Thyroid gland (tissue), 4 donors: Measurements from ENCODE around the gene RSRP1.

Source experiments
- POLR2A ChIP-seq, 2 donors: fragments of 450-650 bp; IDR thresholded peaks; one replicate each; pipeline ENCODE4 v1.6.1; 2017; ENCODE audit warnings: antibody characterized with exemption in 2 of 2, mild to moderate bottlenecking in 2 of 2, moderate library complexity in 1 of 2
- TF ChIP-seq, protein P1 (sequence below), 6 experiments: fragments of 200-600 bp in 3 of 6; fragments of 450-650 bp in 3 of 6; sonication (generic) in 3 of 6; IDR thresholded peaks; one replicate each; pipeline ENCODE4 v1.5.1; 2016 to 2019; ENCODE audit warnings: antibody characterized with exemption in 6 of 6, mild to moderate bottlenecking in 2 of 6, inconsistent platforms in 1 of 6, moderate library complexity in 1 of 6

DNA sequence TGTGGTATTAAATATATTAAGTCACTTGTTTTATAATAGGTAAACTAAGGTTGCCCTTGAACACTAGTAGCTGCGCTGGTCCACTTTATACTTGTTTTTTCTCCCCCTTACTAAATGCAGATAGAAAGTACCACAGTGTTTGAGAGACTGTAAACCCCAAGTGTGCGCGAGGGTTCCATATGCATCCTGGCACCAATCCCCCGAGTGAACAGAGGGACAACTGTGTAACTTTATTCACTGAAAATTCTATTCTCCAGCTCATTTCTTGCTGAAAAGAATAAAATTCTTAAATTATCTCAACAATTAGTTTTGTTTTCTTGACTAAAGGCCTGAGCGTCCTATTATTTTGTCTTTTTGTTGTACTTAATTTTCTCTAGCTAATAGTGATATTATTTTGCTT lies 1.9 kb downstream of the RSRP1 start:
- TF ChIP-seq, protein P1, sequence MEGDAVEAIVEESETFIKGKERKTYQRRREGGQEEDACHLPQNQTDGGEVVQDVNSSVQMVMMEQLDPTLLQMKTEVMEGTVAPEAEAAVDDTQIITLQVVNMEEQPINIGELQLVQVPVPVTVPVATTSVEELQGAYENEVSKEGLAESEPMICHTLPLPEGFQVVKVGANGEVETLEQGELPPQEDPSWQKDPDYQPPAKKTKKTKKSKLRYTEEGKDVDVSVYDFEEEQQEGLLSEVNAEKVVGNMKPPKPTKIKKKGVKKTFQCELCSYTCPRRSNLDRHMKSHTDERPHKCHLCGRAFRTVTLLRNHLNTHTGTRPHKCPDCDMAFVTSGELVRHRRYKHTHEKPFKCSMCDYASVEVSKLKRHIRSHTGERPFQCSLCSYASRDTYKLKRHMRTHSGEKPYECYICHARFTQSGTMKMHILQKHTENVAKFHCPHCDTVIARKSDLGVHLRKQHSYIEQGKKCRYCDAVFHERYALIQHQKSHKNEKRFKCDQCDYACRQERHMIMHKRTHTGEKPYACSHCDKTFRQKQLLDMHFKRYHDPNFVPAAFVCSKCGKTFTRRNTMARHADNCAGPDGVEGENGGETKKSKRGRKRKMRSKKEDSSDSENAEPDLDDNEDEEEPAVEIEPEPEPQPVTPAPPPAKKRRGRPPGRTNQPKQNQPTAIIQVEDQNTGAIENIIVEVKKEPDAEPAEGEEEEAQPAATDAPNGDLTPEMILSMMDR (IDR thresholded peaks at IDR 0.05) = no peak
- TF ChIP-seq POLR2A (IDR thresholded peaks at IDR 0.05) = no peak
